ENCODE data around the gene MAL.

DNA sequence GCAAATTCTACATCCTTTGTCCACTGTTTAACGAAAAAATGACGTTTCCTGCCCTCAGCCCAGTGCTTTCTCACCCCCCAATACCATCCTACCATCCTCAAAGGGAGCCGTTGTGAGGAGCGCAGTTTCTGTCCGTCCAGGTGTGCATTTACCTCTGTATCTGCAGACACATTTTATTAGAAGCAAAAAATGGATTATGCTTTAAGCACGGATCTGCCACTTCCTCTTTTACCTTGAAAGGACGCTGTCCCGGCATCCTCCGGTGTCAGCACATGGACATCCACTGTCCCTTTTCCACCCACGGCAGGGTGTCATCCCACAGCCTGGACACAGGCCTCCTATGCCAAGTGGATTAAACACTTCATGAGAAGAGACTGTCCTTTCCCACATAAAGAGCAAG is 7.2 kb upstream of the MAL start:
- TF ChIP-seq POLR2A (IDR thresholded peaks at IDR 0.05; ENCODE audit: extremely low read depth, insufficient read length) = no peak
- TF ChIP-seq, protein P1, sequence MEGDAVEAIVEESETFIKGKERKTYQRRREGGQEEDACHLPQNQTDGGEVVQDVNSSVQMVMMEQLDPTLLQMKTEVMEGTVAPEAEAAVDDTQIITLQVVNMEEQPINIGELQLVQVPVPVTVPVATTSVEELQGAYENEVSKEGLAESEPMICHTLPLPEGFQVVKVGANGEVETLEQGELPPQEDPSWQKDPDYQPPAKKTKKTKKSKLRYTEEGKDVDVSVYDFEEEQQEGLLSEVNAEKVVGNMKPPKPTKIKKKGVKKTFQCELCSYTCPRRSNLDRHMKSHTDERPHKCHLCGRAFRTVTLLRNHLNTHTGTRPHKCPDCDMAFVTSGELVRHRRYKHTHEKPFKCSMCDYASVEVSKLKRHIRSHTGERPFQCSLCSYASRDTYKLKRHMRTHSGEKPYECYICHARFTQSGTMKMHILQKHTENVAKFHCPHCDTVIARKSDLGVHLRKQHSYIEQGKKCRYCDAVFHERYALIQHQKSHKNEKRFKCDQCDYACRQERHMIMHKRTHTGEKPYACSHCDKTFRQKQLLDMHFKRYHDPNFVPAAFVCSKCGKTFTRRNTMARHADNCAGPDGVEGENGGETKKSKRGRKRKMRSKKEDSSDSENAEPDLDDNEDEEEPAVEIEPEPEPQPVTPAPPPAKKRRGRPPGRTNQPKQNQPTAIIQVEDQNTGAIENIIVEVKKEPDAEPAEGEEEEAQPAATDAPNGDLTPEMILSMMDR (IDR thresholded peaks at IDR 0.05; ENCODE audit: low read depth, low read length) = no peak
- no peak for TF ChIP-seq MYC (IDR thresholded peaks at IDR 0.05; ENCODE audit: low read depth, low read length)
